ENCODE results near the gene LENG8. TPM values are rescaled to one million over a fixed set of nuclear protein-coding genes. Genes with fewer than 3 reads are reported as not detected.

Gene LENG8
- total and polyA plus RNA-seq, 2 of the 13 experiments (the other 11 are each of a cell fraction or from before 2014, with no cell fraction given), result 14.3 to 41.9 TPM

DNA sequence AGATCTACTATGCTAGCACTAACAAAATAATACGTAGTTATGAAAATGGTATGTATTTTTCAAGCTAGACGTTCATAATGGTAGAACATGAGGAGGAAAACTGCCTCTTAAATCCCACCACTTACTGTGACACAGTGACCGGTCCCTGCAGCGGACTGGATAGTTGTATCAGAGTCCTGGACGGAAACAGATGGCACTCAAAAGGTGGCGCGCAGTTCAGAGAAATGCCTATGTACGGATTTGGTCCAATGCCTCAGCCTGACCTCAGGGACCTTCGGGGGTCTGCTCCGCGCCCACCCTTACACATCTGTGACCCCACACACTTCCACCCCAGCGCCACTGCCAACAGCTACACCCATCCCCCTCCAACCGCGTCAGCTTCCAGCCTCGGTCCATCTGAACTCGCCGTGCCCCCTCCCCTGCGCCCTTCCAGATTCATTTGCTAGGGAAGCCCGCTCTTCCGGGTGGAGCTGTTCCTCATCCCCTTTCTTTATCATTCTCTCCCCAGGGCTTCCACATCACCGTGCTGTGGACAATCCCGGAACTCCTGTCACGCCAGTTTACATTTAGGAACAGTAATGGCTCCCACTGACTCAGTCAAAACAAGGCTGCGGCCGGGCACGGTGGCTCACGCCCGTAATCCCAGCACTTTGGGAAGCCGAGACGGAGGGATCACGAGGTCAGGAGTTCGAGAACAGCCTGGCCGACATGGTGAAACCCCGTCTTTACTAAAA lies 792 bp upstream of the LENG8 start (continued):
- TF ChIP-seq ZNF10 (CRISPR knock-in tag; IDR thresholded peaks at IDR 0.05; ENCODE audit: borderline replicate concordance, low read depth) (no peak), ELF3 (CRISPR knock-in tag; IDR thresholded peaks at IDR 0.05) (no peak; the same call in 1 of the 2 replicates), ZNF343 (CRISPR knock-in tag; IDR thresholded peaks at IDR 0.05) (no peak), ZBTB25 (CRISPR knock-in tag; IDR thresholded peaks at IDR 0.05) (no peak), THAP11 (CRISPR knock-in tag; IDR thresholded peaks at IDR 0.05) (no peak), ZNF761 (CRISPR knock-in tag; conservative IDR thresholded peaks at IDR 0.05) (no peak; the same call in 1 of the 2 replicates), TFDP1 (CRISPR knock-in tag; IDR thresholded peaks at IDR 0.05; ENCODE audit: borderline replicate concordance) (peak; percentile 47; the same call in 1 of the 2 replicates), ZC3H4 (CRISPR knock-in tag; IDR thresholded peaks at IDR 0.05; ENCODE audit: borderline replicate concordance) (0 out of 2 replicates have a peak, but pooled peaks have one; percentile 38), IRF2 (CRISPR knock-in tag; IDR thresholded peaks at IDR 0.05) (no peak), LCORL (IDR thresholded peaks at IDR 0.05) (no peak), LCORL (CRISPR knock-in tag; IDR thresholded peaks at IDR 0.05) (peak; percentile 28; the same call in 1 of the 2 replicates), E2F1 (CRISPR knock-in tag; IDR thresholded peaks at IDR 0.05) (0 out of 2 replicates have a peak, but pooled peaks have one; percentile 5), TGIF2 (CRISPR knock-in tag; IDR thresholded peaks at IDR 0.05) (no peak; the same call in none of the 2 replicates)
- TF ChIP-seq, protein P1, sequence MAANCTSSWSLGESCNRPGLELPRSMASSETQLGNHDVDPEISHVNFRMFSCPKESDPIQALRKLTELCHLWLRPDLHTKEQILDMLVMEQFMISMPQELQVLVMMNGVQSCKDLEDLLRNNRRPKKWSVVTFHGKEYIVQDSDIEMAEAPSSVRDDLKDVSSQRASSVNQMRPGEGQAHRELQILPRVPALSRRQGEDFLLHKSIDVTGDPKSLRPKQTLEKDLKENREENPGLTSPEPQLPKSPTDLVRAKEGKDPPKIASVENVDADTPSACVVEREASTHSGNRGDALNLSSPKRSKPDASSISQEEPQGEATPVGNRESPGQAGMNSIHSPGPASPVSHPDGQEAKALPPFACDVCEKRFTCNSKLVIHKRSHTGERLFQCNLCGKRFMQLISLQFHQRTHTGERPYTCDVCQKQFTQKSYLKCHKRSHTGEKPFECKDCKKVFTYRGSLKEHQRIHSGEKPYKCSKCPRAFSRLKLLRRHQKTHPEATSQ (CRISPR knock-in tag; IDR thresholded peaks at IDR 0.05; ENCODE audit: borderline replicate concordance), result 0 out of 2 replicates have a peak, but pooled peaks have one; percentile 0
- TF ChIP-seq, protein P2, sequence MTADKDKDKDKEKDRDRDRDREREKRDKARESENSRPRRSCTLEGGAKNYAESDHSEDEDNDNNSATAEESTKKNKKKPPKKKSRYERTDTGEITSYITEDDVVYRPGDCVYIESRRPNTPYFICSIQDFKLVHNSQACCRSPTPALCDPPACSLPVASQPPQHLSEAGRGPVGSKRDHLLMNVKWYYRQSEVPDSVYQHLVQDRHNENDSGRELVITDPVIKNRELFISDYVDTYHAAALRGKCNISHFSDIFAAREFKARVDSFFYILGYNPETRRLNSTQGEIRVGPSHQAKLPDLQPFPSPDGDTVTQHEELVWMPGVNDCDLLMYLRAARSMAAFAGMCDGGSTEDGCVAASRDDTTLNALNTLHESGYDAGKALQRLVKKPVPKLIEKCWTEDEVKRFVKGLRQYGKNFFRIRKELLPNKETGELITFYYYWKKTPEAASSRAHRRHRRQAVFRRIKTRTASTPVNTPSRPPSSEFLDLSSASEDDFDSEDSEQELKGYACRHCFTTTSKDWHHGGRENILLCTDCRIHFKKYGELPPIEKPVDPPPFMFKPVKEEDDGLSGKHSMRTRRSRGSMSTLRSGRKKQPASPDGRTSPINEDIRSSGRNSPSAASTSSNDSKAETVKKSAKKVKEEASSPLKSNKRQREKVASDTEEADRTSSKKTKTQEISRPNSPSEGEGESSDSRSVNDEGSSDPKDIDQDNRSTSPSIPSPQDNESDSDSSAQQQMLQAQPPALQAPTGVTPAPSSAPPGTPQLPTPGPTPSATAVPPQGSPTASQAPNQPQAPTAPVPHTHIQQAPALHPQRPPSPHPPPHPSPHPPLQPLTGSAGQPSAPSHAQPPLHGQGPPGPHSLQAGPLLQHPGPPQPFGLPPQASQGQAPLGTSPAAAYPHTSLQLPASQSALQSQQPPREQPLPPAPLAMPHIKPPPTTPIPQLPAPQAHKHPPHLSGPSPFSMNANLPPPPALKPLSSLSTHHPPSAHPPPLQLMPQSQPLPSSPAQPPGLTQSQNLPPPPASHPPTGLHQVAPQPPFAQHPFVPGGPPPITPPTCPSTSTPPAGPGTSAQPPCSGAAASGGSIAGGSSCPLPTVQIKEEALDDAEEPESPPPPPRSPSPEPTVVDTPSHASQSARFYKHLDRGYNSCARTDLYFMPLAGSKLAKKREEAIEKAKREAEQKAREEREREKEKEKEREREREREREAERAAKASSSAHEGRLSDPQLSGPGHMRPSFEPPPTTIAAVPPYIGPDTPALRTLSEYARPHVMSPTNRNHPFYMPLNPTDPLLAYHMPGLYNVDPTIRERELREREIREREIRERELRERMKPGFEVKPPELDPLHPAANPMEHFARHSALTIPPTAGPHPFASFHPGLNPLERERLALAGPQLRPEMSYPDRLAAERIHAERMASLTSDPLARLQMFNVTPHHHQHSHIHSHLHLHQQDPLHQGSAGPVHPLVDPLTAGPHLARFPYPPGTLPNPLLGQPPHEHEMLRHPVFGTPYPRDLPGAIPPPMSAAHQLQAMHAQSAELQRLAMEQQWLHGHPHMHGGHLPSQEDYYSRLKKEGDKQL (CRISPR knock-in tag; IDR thresholded peaks at IDR 0.05; ENCODE audit: low read depth), result no peak
- TF ChIP-seq, protein P3, sequence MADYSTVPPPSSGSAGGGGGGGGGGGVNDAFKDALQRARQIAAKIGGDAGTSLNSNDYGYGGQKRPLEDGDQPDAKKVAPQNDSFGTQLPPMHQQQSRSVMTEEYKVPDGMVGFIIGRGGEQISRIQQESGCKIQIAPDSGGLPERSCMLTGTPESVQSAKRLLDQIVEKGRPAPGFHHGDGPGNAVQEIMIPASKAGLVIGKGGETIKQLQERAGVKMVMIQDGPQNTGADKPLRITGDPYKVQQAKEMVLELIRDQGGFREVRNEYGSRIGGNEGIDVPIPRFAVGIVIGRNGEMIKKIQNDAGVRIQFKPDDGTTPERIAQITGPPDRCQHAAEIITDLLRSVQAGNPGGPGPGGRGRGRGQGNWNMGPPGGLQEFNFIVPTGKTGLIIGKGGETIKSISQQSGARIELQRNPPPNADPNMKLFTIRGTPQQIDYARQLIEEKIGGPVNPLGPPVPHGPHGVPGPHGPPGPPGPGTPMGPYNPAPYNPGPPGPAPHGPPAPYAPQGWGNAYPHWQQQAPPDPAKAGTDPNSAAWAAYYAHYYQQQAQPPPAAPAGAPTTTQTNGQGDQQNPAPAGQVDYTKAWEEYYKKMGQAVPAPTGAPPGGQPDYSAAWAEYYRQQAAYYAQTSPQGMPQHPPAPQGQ (CRISPR knock-in tag; IDR thresholded peaks at IDR 0.05; ENCODE audit: borderline replicate concordance), result no peak

All from HepG2 (cell line).